Right lobe of liver (tissue), 6 donors: ENCODE results near the gene MACROD2. TPM values are rescaled to one million over a fixed set of nuclear protein-coding genes. Genes with fewer than 3 reads are reported as not detected.

Source experiments
- ATAC-seq, 4 donors: fragments of 200-7000 bp; cut with Tn5 transposase; one replicate each; pipeline ENCODE4 v1.9.1; 2020; ENCODE audit warnings: mild to moderate bottlenecking in 4 of 4, moderate library complexity in 4 of 4
- DNase-seq, 3 donors: peaks; one replicate each; pipeline ENCODE4 v3.0.0-alpha.2; 2020
- H3K27ac ChIP-seq, 3 donors: fragments of 200-600 bp; one replicate each; pipeline ENCODE4 v1.8.0; 2022
- H3K27me3 ChIP-seq, 2 donors: fragments of 200-600 bp; one replicate each; pipeline ENCODE4 v1.8.0; 2022
- H3K36me3 ChIP-seq, 4 donors: fragments of 200-600 bp; sonication (generic) in 1 of 4; one replicate each; pipeline versions ENCODE4 v1.5.1 to v1.8.0; 2017 to 2022; ENCODE audit warnings: control low read depth in 1 of 4
- H3K4me1 ChIP-seq, 4 donors: fragments of 200-600 bp; sonication (generic) in 1 of 4; one replicate each; pipeline versions ENCODE4 v1.5.1 to v1.8.0; 2017 to 2022; ENCODE audit warnings: control low read depth in 1 of 4
- H3K4me3 ChIP-seq, 3 donors: fragments of 200-600 bp; one replicate each; pipeline ENCODE4 v1.8.0; 2022
- H3K9me3 ChIP-seq, 4 donors: fragments of 200-600 bp; sonication (generic) in 1 of 4; one replicate each; pipeline versions ENCODE4 v1.5.1 to v1.8.0; 2017 to 2022; ENCODE audit warnings: control low read depth in 1 of 4
- CTCF ChIP-seq, 4 donors: fragments of 200-600 bp in 3 of 4; fragments of 450-650 bp in 1 of 4; IDR thresholded peaks; one replicate each; pipeline versions ENCODE4 v1.5.1 to v1.8.0; 2016 to 2022; ENCODE audit warnings: antibody characterized with exemption in 4 of 4, mild to moderate bottlenecking in 2 of 4
- POLR2A ChIP-seq: fragments of 450-650 bp; IDR thresholded peaks from one replicate; pipeline ENCODE4 v1.6.1; 2017; ENCODE audit warnings: antibody characterized with exemption, mild to moderate bottlenecking
- WGBS: methylation state at CpG from one replicate; pipeline ENCODE4 v1.1.6; 2018; ENCODE audit warnings: low coverage, low lambda C conversion rate; ENCODE audit not compliant: insufficient coverage; ENCODE audit errors: missing lambda C conversion rate; 5-methylcytosine and 5-hydroxymethylcytosine counted together
- intact Hi-C, 2 donors: fragments of 100-400 bp; cut with DNase I; formaldehyde crosslinking; loops; one replicate each; pipeline versions ENCODE4 v1.11.2 to v1.14.1; 2022
- total RNA-seq, 6 experiments: library from RNA; depleted of rRNA in 2 of 6; stranded (reverse); fragments of >200 nt in 2 of 6; fragmentation: NEBNext Ultra II Directional in 3 of 6; extraction: Animal tissue kit (Norgen Biotek cat#: 25700) in 3 of 6; gene quantifications; one replicate each; pipeline versions ENCODE4 v1.1.0 to v1.2.4, GENCODE V29; 2016 to 2023
- donor health status: DM: no; HTN: yes; CAD: no.
- donor health status: DM: no; HTN: no; CAD: no.
- donor health status: DM: no; HTN: no; CAD: no.
- donor health status: DM: no; HTN: yes; CAD: no.
- donor health status: DM: no; HTN: yes; CAD: no.

The MACROD2 gene
- total RNA-seq, 6 experiments from 2014 or later = 1.2 to 5.5 (median 3.3) TPM

DNA sequence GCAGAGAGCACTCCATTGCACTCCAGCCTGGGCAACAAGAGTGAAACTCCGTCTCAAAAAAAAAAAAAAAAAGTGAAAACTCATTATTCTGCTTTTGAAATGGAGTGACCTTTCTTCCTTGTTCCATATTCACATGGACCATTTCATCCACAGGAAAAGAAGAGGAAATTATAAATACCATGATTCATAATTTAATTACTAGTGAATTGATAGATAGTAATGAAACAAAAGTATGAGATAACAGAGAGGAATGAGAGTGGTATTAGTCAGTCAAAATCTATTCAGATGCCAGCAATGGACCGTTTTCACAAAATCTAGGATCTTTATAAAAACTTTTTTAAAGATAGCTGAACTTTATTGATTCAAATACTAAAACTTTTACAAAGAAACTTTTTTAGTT is 785.2 kb downstream of the MACROD2 start:
- intact Hi-C loops = no loop called here
- Histone ChIP-seq H3K27ac (no peak overlapping the region), H3K9me3 (no peaks in the 10 kb centered on the region), H3K4me3 (no peak overlapping the region), H3K36me3 (no peaks in the 10 kb centered on the region), H3K4me1 (no peaks in the 10 kb centered on the region), H3K27me3 (no peaks in the 10 kb centered on the region)
- no peak for DNase-seq
- no peak for ATAC-seq
- no peak for TF ChIP-seq CTCF (IDR thresholded peaks at IDR 0.05)
- TF ChIP-seq POLR2A = no peak
- 70% methylated on average over 1 of the region's 2 CpGs for WGBS

GRCh38 chr20:14782731-14783130 is 787.4 kb downstream of the MACROD2 start:
- DNase-seq = no peak
- TF ChIP-seq CTCF (IDR thresholded peaks at IDR 0.05) (no peak), POLR2A (no peak)
- intact Hi-C loops = no loop called here

GRCh38 chr20:14783766-14784165 is 788.5 kb downstream of the MACROD2 start:
- no peaks in the 10 kb centered on the region for H3K4me1 ChIP-seq
- DNase-seq = no peak
- intact Hi-C loops = no loop called here
- no peak for ATAC-seq
- 100% methylated on average over 2 of the region's 2 CpGs for WGBS
- no peaks in the 10 kb centered on the region for H3K36me3 ChIP-seq
- no peak overlapping the region for H3K27ac ChIP-seq
- H3K9me3 ChIP-seq = no peaks in the 10 kb centered on the region
- TF ChIP-seq CTCF (IDR thresholded peaks at IDR 0.05) = no peak
- no peak for TF ChIP-seq POLR2A
- no peak overlapping the region for H3K4me3 ChIP-seq
- H3K27me3 ChIP-seq = no peaks in the 10 kb centered on the region

More at GRCh38 chr20:14782731-14783130, 787.4 kb downstream of the MACROD2 start:
- Histone ChIP-seq H3K4me1 (no peaks in the 10 kb centered on the region), H3K4me3 (no peak overlapping the region), H3K27me3 (no peaks in the 10 kb centered on the region), H3K36me3 (no peaks in the 10 kb centered on the region), H3K9me3 (no peaks in the 10 kb centered on the region), H3K27ac (no peak overlapping the region)
- ATAC-seq = no peak
- 86% methylated on average over 2 of the region's 2 CpGs for WGBS

GRCh38 chr20:14785065-14785743 is 789.9 kb downstream of the MACROD2 start:
- DNase-seq (no peak), ATAC-seq (no peak)
- no peaks in the 10 kb centered on the region for H3K4me1 ChIP-seq
- intact Hi-C loops = no loop called here
- H3K27me3 ChIP-seq = no peaks in the 10 kb centered on the region
- H3K36me3 ChIP-seq = no peaks in the 10 kb centered on the region
- H3K9me3 ChIP-seq = no peaks in the 10 kb centered on the region
- no peak overlapping the region for H3K27ac ChIP-seq
- H3K4me3 ChIP-seq = no peak overlapping the region
- no peak for TF ChIP-seq POLR2A
- no peak for TF ChIP-seq CTCF (IDR thresholded peaks at IDR 0.05)
- 81% methylated on average over 3 of the region's 3 CpGs for WGBS
